Measurements from ENCODE around the gene BUB1B.

The BUB1B gene

GRCh38 chr15:40252141-40252437 is 91.2 kb downstream of the BUB1B start:
- no peak for TF ChIP-seq CTCF (IDR thresholded peaks at IDR 0.05; ENCODE audit: control insufficient read depth, insufficient read depth, low read depth, low read length, missing control alignments)
- no peak overlapping the region for H3K4me3 ChIP-seq (ENCODE audit: control insufficient read depth, low read depth, low read length)
- DNase-seq (ENCODE audit: low read depth), result no peak

GRCh38 chr15:40252438-40253166 is 91.7 kb downstream of the BUB1B start:
- DNase-seq (ENCODE audit: low read depth), result no peak
- peak overlapping the region; percentile 42 for H3K4me3 ChIP-seq (ENCODE audit: control insufficient read depth, low read depth, low read length)
- no peak for TF ChIP-seq CTCF (IDR thresholded peaks at IDR 0.05; ENCODE audit: control insufficient read depth, insufficient read depth, low read depth, low read length, missing control alignments)

GRCh38 chr15:40253167-40253790 is 92.4 kb downstream of the BUB1B start:
- peak overlapping the region; percentile 42 for H3K4me3 ChIP-seq (ENCODE audit: control insufficient read depth, low read depth, low read length)
- DNase-seq (ENCODE audit: low read depth), result no peak

DNA sequence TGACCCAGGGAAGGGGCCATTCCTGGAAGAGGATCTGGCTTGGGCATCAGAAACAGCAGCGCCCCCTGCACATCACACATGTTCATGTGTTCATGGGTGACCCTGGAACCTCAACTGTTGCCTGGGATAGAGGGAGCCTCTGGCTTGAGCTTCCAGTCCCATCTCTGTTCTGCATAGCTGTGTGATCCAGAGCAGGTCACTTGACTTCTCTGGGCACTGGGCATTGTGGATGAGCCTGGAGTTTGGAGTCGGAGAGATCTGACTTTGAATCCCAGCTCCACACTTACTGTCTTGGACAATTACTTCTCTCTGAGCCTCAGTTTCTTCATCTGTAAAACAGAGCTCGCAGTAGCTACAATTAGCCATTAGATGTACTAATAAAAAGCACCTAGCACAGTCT is 93.6 kb downstream of the BUB1B start:
- TF ChIP-seq CTCF (IDR thresholded peaks at IDR 0.05; ENCODE audit: control insufficient read depth, insufficient read depth, low read depth, low read length, missing control alignments), result no peak
- H3K4me3 ChIP-seq (ENCODE audit: control insufficient read depth, low read depth, low read length), result no peak overlapping the region
- DNase-seq (ENCODE audit: low read depth), result no peak

More at GRCh38 chr15:40253167-40253790, 92.4 kb downstream of the BUB1B start:
- TF ChIP-seq CTCF (IDR thresholded peaks at IDR 0.05; ENCODE audit: control insufficient read depth, insufficient read depth, low read depth, low read length, missing control alignments), result no peak

DNA sequence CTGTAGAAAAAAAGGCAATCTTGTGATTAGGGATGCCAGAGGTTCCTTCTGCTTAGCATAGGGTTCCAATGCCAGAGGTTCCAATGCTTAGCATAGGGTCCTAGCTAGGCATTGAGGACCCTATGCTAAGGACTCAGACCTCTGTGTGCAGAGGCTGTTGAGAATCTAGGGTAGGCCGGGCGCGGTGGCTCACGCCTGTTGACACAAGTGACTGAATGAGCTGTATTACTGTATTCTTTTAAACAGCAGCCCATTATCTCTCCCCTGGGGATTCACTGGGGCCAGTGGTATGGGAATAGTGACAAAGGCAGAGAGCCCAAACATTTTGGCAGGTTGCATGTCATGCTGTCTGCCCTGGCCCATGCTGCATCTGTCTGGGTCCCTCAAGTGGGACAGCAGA is 94.2 kb downstream of the BUB1B start:
- no peak for TF ChIP-seq CTCF (IDR thresholded peaks at IDR 0.05; ENCODE audit: control insufficient read depth, insufficient read depth, low read depth, low read length, missing control alignments)

DNA sequence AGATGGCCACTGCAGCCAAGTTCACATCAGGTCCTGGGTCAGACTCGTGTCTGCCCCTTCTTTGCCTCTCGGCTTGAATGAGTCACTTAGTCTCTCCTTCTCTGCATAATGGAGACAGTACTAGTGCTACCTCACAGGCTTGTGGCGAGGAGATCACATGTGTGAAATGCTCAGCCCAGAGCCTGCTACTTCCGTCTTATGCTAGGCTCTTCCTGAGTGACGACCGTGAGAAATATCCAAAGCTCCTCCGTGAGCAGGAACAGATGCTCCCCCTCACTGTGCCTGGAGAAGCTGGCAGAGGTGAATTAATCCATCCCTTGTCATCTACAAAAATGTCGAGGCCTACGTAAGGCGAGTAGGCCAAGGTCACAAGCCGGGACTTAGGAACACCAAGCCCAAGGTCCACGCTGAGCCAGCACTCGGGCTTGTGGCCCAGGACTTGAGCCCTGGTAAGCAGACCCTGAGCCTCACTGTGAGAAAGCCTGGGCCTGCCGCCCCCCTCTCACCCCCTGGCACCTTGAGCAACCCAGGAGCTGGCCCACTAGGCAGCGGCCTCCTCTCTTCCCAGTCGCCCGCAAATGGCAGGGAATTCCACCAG is 95.9 kb downstream of the BUB1B start:
- no peak for DNase-seq (ENCODE audit: low read depth)
- no peak overlapping the region for H3K4me3 ChIP-seq (ENCODE audit: control insufficient read depth, low read depth, low read length)
- TF ChIP-seq CTCF (IDR thresholded peaks at IDR 0.05; ENCODE audit: control insufficient read depth, insufficient read depth, low read depth, low read length, missing control alignments), result no peak

More for the DNA sequence above, 94.2 kb downstream of the BUB1B start:
- DNase-seq (ENCODE audit: low read depth), result no peak
- H3K4me3 ChIP-seq (ENCODE audit: control insufficient read depth, low read depth, low read length), result no peak overlapping the region

All from AG09309 (cell line).